Measurements from ENCODE around the gene JAGN1.

DNA sequence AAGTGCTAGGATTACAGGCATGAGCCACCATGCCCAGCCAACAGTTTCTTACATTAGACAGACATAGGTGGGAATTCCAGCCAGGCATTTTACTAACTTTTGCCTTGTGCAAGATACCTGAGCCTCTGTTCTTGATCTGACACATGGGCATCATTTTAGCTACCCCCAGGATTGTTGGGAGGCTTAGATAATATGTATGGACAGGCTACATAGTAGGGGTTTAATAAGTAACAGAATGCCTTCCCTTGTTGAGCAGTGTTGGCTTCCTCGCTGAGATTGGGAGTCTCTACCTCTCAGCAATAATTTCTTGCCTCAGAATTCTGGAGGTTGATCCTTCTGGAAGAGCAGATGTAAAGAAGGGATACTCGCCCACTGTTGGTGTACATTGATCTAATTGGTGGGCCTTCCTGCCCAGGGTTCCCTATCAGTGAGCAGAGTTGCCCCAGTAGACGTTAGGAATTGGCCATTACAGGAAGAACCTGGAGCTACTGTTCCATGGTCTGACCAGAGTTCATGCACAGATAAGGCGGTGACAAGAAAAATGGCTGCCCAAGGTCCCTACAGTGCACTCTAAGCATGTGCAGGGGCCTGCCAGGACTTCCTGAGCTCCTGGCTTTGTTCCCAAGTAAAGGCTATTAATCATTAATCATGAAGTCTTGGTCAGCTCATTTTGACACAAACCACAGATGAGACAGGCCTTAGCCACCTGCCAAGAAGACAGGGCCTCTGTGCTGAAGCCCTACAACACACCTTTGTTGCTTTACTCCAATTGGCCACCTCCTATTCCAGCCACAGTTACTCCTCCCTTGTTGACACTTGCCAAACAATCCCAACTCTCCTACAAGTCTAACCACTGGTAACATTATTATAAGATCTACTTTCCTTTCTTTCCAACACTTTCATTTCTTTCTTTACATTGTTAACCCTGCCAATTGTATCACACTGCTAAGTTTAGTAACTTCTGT, 7.3 kb downstream of the JAGN1 start:
- TF ChIP-seq CTCF (IDR thresholded peaks at IDR 0.05; ENCODE audit: low read depth, low read length) (no peak), EZH2phosphoT487 (IDR thresholded peaks at IDR 0.05; ENCODE audit: low read depth) (no peak)
